Trophoblast cell (in vitro differentiated cells and primary cell): ENCODE measurements around the gene CKMT2.

Source experiments
- DNase-seq, 2 donors: peaks; one replicate each; pipeline ENCODE4 v3.0.0-alpha.2; 2016
- H2AFZ ChIP-seq: 2 replicates; pipeline ENCODE4 v1.6.1; 2013; ENCODE audit warnings: low read length, moderate library complexity, mild to moderate bottlenecking; ENCODE audit not compliant: insufficient read depth, poor library complexity
- H2AK5ac ChIP-seq: 2 replicates; pipeline ENCODE4 v1.6.1; 2013; ENCODE audit warnings: mild to moderate bottlenecking, low read length
- H2BK120ac ChIP-seq: 2 replicates; pipeline ENCODE4 v1.6.1; 2013; ENCODE audit warnings: low read length, mild to moderate bottlenecking, moderate library complexity; ENCODE audit not compliant: insufficient read depth, poor library complexity
- H2BK12ac ChIP-seq: 2 replicates; pipeline ENCODE4 v1.6.1; 2013; ENCODE audit warnings: mild to moderate bottlenecking, low read length, moderate library complexity
- H2BK5ac ChIP-seq: 2 replicates; pipeline ENCODE4 v1.6.1; 2013; ENCODE audit warnings: low read length, low read depth, moderate library complexity, mild to moderate bottlenecking; ENCODE audit not compliant: poor library complexity
- H3K14ac ChIP-seq: 2 replicates; pipeline ENCODE4 v1.6.1; 2013; ENCODE audit warnings: mild to moderate bottlenecking, low read length
- H3K18ac ChIP-seq: 2 replicates; pipeline ENCODE4 v1.6.1; 2013; ENCODE audit warnings: mild to moderate bottlenecking, low read length
- H3K23ac ChIP-seq: 2 replicates; pipeline ENCODE4 v1.6.1; 2013; ENCODE audit warnings: low read length
- H3K27ac ChIP-seq: 2 replicates; pipeline ENCODE4 v1.5.1; 2013; ENCODE audit warnings: low read depth, mild to moderate bottlenecking, inconsistent platforms, low read length, moderate library complexity
- H3K27me3 ChIP-seq: 2 replicates; pipeline ENCODE4 v1.6.1; 2013; ENCODE audit warnings: inconsistent platforms, mild to moderate bottlenecking, low read length, moderate library complexity; ENCODE audit not compliant: insufficient read depth
- H3K36me3 ChIP-seq, 2 experiments: 1 replicate in 1 of 2; 2 replicates in 1 of 2; pipeline ENCODE4 v1.6.1; 2013; ENCODE audit warnings: low read length in 2 of 2, mild to moderate bottlenecking in 2 of 2, moderate library complexity in 1 of 2; ENCODE audit not compliant: insufficient read depth in 2 of 2, control insufficient read depth in 1 of 2
- H3K4ac ChIP-seq: 2 replicates; pipeline ENCODE4 v1.6.1; 2013; ENCODE audit warnings: low read depth, mild to moderate bottlenecking, low read length, moderate library complexity
- H3K4me1 ChIP-seq, 2 experiments: 1 replicate in 1 of 2; 2 replicates in 1 of 2; pipeline ENCODE4 v1.6.1; 2013; ENCODE audit warnings: low read length in 2 of 2, mild to moderate bottlenecking in 2 of 2, moderate library complexity in 1 of 2; ENCODE audit not compliant: insufficient read depth in 2 of 2, control insufficient read depth in 1 of 2
- H3K4me2 ChIP-seq: 2 replicates; pipeline ENCODE4 v1.6.1; 2013; ENCODE audit warnings: inconsistent platforms, mild to moderate bottlenecking, low read length, moderate library complexity
- H3K4me3 ChIP-seq: 2 replicates; pipeline ENCODE4 v1.5.1; 2013; ENCODE audit warnings: mild to moderate bottlenecking, low read depth, low read length, inconsistent platforms
- H3K79me1 ChIP-seq: one replicate; pipeline ENCODE4 v1.6.1; 2013; ENCODE audit warnings: low read length
- H3K79me2 ChIP-seq: 2 replicates; pipeline ENCODE4 v1.6.1; 2013; ENCODE audit warnings: low read length, mild to moderate bottlenecking; ENCODE audit not compliant: control insufficient read depth, insufficient read depth, poor library complexity
- H3K9ac ChIP-seq: 2 replicates; pipeline ENCODE4 v1.6.1; 2013; ENCODE audit warnings: mild to moderate bottlenecking, low read length
- H3K9me3 ChIP-seq: 2 replicates; pipeline ENCODE4 v1.6.1; 2013; ENCODE audit warnings: low read depth, mild to moderate bottlenecking, control low read depth, inconsistent platforms, low read length; ENCODE audit not compliant: insufficient read depth
- H4K12ac ChIP-seq: 2 replicates; pipeline ENCODE4 v1.6.1; 2013; ENCODE audit warnings: low read depth, mild to moderate bottlenecking, low read length, moderate library complexity
- H4K8ac ChIP-seq: 2 replicates; pipeline ENCODE4 v1.6.1; 2013; ENCODE audit warnings: low read depth, mild to moderate bottlenecking, low read length, moderate library complexity
- H4K91ac ChIP-seq: one replicate; pipeline ENCODE4 v1.6.1; 2013; ENCODE audit warnings: low read depth, mild to moderate bottlenecking, low read length, moderate library complexity
- WGBS: extraction: QIAGEN DNeasy Blood & Tissue Kit; methylation state at CpG from one replicate; pipeline ENCODE4 v1.1.7; 2013; ENCODE audit warnings: missing lambda C conversion rate; ENCODE audit not compliant: insufficient read length, insufficient coverage; ENCODE audit errors: extremely low coverage; 5-methylcytosine and 5-hydroxymethylcytosine counted together

Gene CKMT2

GRCh38 chr5:81194633-81195334, 38.3 kb upstream of the CKMT2 start:
- Histone ChIP-seq H3K79me1 (peaks cover 20% of the 10 kb centered on the region), H4K12ac (no peak overlapping the region)
- WGBS = no CpG with 5 or more reads among the region's 31 CpGs

DNA sequence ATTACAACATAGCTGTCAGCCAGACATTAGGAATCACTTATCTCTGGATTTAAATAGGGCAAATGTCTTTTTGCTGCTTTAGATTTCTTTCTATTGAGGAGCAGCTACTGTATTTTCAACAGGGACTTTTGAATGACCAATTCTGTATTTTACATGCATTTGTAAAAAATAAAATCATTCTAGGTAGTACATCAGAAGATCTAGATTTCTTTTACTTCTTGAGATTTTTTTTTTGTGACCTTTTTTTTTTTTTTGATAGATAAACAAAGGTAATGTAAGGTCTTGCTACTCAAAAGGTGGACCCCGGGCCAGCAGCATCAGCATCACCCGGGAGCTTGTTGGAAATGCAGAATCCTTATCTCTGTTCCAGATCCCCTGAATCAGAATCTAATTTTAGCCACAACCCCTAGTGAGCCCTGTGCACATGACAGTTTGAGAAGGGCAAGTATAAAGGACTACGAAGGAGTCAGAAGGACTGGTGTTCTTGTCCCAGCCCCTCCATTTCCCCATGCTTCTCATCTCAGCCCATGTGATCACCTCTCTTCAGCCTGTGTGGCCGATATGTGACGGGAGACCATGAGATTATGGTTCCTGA, 37.7 kb upstream of the CKMT2 start:
- Histone ChIP-seq H3K27me3 (no peaks in the 10 kb centered on the region), H3K9me3 (no peaks in the 10 kb centered on the region), H2BK12ac (no peak overlapping the region), H3K79me2 (peaks cover 2% of the 10 kb centered on the region), H4K8ac (no peak overlapping the region), H2BK120ac (no peak overlapping the region), H3K9ac (no peak overlapping the region), H3K4me1 (peaks cover 4 to 5% of the 10 kb centered on the region in 2 experiments), H3K79me1 (peaks cover 16% of the 10 kb centered on the region), H3K4me2 (no peak overlapping the region), H3K18ac (no peak overlapping the region), H2BK5ac (no peak overlapping the region), H3K4me3 (no peak overlapping the region), H2AK5ac (no peak overlapping the region), H3K4ac (no peak overlapping the region), H3K36me3 (peaks cover 11 to 12% of the 10 kb centered on the region in 2 experiments), H3K14ac (no peak overlapping the region), H4K91ac (no peak overlapping the region), H3K23ac (no peak overlapping the region), H3K27ac (no peak overlapping the region), H4K12ac (no peak overlapping the region), H2AFZ (no peak overlapping the region)
- WGBS = no CpG with 5 or more reads among the region's 5 CpGs
- DNase-seq = no peak

More at GRCh38 chr5:81194633-81195334, 38.3 kb upstream of the CKMT2 start:
- Histone ChIP-seq H3K4me1 (peaks cover 4 to 9% of the 10 kb centered on the region in 2 experiments), H4K8ac (peak overlapping the region; percentile 25), H3K27me3 (no peaks in the 10 kb centered on the region), H2AFZ (no peak overlapping the region), H3K79me2 (peaks cover 2% of the 10 kb centered on the region), H3K4ac (no peak overlapping the region), H3K9ac (no peak overlapping the region), H3K36me3 (peaks cover 11 to 12% of the 10 kb centered on the region in 2 experiments), H3K9me3 (no peaks in the 10 kb centered on the region), H2BK5ac (peak overlapping the region; percentile 32), H4K91ac (peak overlapping the region; percentile 86), H2AK5ac (peak overlapping the region; percentile 87), H3K14ac (no peak overlapping the region), H2BK120ac (peak overlapping the region; percentile 77), H3K27ac (no peak overlapping the region), H3K18ac (peak overlapping the region; percentile 73), H3K4me2 (no peak overlapping the region), H3K23ac (no peak overlapping the region), H2BK12ac (peak overlapping the region; percentile 90), H3K4me3 (no peak overlapping the region)
- peak; percentile 82 to 93 for DNase-seq

DNA sequence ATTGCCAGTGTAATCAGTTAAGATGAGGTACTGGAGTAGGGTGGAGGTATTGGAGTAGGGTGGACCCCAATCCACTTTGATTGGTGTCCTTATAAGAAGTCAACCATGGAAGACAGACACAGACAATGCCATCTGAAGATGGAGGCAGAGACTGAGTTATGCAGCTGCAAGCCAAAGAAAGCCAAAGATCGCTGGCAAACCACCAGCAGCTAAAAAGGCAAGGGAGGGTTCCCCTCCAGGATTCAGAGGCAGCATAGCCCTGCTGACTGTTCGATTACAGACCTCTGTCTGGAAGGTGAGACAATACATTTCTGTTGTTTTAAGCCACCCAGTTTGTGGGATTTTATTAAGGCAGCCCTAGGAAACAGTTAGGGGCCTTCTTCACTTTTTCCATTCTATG, 30.5 kb upstream of the CKMT2 start:
- Histone ChIP-seq H3K27me3 (no peaks in the 10 kb centered on the region), H3K23ac (no peak overlapping the region), H2BK5ac (no peak overlapping the region), H3K9me3 (peaks cover 4% of the 10 kb centered on the region), H3K4me1 (no peaks in the 10 kb centered on the region), H2BK12ac (no peak overlapping the region), H2AK5ac (no peak overlapping the region), H4K12ac (no peak overlapping the region), H3K9ac (no peak overlapping the region), H3K4me3 (no peak overlapping the region), H3K4me2 (no peak overlapping the region), H3K79me2 (no peaks in the 10 kb centered on the region), H3K4ac (no peak overlapping the region), H3K27ac (no peak overlapping the region), H3K14ac (no peak overlapping the region), H4K91ac (no peak overlapping the region), H3K36me3 (peaks cover 22 to 46% of the 10 kb centered on the region in 2 experiments), H3K18ac (no peak overlapping the region), H4K8ac (no peak overlapping the region), H2AFZ (no peak overlapping the region), H3K79me1 (no peaks in the 10 kb centered on the region), H2BK120ac (no peak overlapping the region)
- no CpG with 5 or more reads among the region's 2 CpGs for WGBS
- DNase-seq = no peak

DNA sequence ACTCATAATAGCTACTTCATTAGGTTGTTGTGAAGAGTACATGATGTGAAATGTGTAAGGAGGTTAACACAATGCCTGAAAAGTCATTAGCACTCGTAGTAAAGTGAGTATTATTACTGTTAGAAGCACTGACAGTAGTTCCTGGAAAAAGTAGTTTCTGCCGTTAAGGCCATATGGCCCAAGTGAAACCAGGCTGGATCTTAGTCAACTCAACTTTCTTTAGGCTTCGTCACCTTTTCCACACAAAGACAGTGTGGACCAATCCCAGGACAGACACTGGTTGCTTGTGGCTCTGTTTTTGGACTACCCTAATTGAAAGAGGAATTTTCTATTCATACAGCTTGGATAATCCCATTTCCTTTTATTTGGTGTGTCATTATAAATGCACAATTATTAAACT, 29.4 kb upstream of the CKMT2 start:
- Histone ChIP-seq H3K79me1 (no peaks in the 10 kb centered on the region), H2BK5ac (no peak overlapping the region), H3K79me2 (no peaks in the 10 kb centered on the region), H3K23ac (no peak overlapping the region), H3K4me1 (no peaks in the 10 kb centered on the region), H3K9ac (no peak overlapping the region), H2AK5ac (no peak overlapping the region), H3K14ac (no peak overlapping the region), H3K4me3 (no peak overlapping the region), H2BK120ac (no peak overlapping the region), H3K27me3 (no peaks in the 10 kb centered on the region), H2AFZ (no peak overlapping the region), H3K27ac (no peak overlapping the region), H4K91ac (no peak overlapping the region), H4K8ac (no peak overlapping the region), H3K4ac (no peak overlapping the region), H3K9me3 (peaks cover 4% of the 10 kb centered on the region), H4K12ac (no peak overlapping the region), H3K18ac (no peak overlapping the region), H3K36me3 (peaks cover 24 to 53% of the 10 kb centered on the region in 2 experiments), H3K4me2 (no peak overlapping the region), H2BK12ac (no peak overlapping the region)
- DNase-seq = no peak
- no CpG with 5 or more reads among the region's 3 CpGs for WGBS
